Erythroblast (primary cell): ENCODE results near the gene ADIPOR2.

Experiments
- GATA1 ChIP-seq: IDR thresholded peaks from 2 replicates; pipeline ENCODE4 v1.6.1; 2011; ENCODE audit warnings: low read depth, mild to moderate bottlenecking, control low read depth, low read length, moderate library complexity
- POLR2A ChIP-seq: IDR thresholded peaks from 2 replicates; pipeline ENCODE4 v1.6.1; 2011; ENCODE audit warnings: mild to moderate bottlenecking, low read length

GRCh38 chr12:1823237-1823636 is 132.4 kb downstream of the ADIPOR2 start:
- TF ChIP-seq POLR2A (no peak), GATA1 (no peak)
